IPS-18c (cell line): ENCODE measurements around the gene PLEKHH3.
"Not testable (repeated sequence)": the region's sequence is repeated elsewhere in the genome, so short reads cannot be mapped to it uniquely, and the experiment has no call there.

Experiments used
- H3K4me3 ChIP-seq: 2 replicates; pipeline ENCODE4 v1.7.0; 2013; ENCODE audit warnings: low read depth, mild to moderate bottlenecking, low read length, moderate library complexity; ENCODE audit not compliant: insufficient read depth
- H3K9me3 ChIP-seq: one replicate; pipeline ENCODE4 v1.6.1; 2013; ENCODE audit warnings: mild to moderate bottlenecking, low read length, moderate library complexity; ENCODE audit not compliant: control insufficient read depth, insufficient read depth

Gene PLEKHH3

DNA sequence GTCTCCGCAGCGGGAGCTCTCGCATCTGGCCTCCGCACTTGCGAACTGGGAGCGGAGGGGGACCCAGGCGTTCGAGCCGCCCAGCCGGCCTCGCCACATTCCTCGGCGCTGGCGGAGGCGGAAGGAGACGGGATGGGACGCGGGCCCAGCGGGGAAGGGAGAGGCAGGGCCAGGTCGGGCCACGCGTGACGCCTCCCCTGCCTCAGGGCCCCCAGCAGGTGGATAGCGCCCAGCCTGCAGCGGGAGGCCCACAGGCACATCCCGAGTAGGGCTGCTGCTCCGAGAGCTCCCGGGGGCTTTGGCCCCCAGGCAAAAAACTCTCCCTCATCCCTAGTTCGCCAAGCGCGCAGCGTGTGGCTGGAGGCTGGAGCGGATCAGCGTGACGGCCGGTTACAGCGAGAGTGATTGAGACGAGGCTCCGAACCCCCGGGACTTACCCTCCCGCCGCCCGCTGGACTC is 800 bp downstream of the PLEKHH3 start:
- H3K4me3 ChIP-seq, result peak overlapping the region; percentile 95
- H3K9me3 ChIP-seq, result no peaks in the 10 kb centered on the region

GRCh38 chr17:42675348-42675964 is 1.3 kb downstream of the PLEKHH3 start:
- H3K9me3 ChIP-seq, result no peaks in the 10 kb centered on the region
- H3K4me3 ChIP-seq, result peak overlapping the region; percentile 95

GRCh38 chr17:42674755-42675347 is 1.9 kb downstream of the PLEKHH3 start:
- peak overlapping the region; percentile 95 for H3K4me3 ChIP-seq

GRCh38 chr17:42673885-42674754 is 2.7 kb downstream of the PLEKHH3 start:
- peak overlapping the region; percentile 34 for H3K4me3 ChIP-seq
- no peaks in the 10 kb centered on the region for H3K9me3 ChIP-seq

More at GRCh38 chr17:42674755-42675347, 1.9 kb downstream of the PLEKHH3 start:
- H3K9me3 ChIP-seq, result no peaks in the 10 kb centered on the region

- H3K4me3 ChIP-seq, result peak overlapping the region; percentile 28; the same call in 1 of the 2 replicates
- H3K9me3 ChIP-seq, result no peaks in the 10 kb centered on the region
These were observed 3.4 kb downstream of the PLEKHH3 start for GRCh38 chr17:42673266-42673884.

DNA sequence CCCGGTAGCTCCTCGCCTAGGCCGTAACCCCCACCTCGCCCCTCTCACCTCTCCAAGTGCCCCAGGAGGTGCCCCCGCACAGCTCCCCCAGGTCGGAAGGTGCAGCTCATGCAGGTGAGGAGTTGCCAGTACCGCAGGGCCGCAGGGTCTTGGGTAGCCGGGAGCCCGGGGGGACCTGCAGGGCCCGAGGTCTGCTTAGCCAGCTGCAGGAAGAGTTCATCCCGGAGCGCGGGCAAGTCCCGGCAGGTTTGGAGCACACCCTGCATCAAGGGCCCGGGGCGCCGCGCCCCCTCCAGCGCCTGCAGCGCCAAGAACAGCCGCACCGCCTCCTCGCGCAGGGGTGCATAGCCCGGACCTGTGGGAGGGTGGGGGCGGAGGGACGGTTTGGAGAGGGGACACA is 4.8 kb downstream of the PLEKHH3 start:
- Histone ChIP-seq H3K9me3 (no peaks in the 10 kb centered on the region), H3K4me3 (peak overlapping the region; percentile 46)

- H3K9me3 ChIP-seq, result no peaks in the 10 kb centered on the region
- H3K4me3 ChIP-seq, result peak overlapping the region; percentile 46
These were observed 5.8 kb downstream of the PLEKHH3 start for GRCh38 chr17:42670789-42671657.

GRCh38 chr17:42669977-42670788 is 6.6 kb downstream of the PLEKHH3 start:
- H3K4me3 ChIP-seq, result peak overlapping the region; percentile 55

DNA sequence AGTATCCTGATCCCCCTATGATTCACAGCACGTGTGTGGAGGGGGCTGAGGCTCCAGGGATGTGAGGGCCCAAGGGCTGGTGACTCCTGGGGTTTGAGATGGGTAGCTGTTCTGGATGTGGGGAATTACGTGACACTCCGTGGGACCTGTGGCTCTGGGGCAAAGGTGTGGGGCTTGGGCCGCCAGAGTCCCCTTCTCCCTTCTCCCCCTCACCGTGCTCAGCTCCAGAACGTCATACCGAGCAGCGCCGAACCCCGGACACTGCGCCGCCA is 7.2 kb downstream of the PLEKHH3 start:
- Histone ChIP-seq H3K4me3 (peak overlapping the region; percentile 40), H3K9me3 (no peaks in the 10 kb centered on the region)

More at GRCh38 chr17:42669977-42670788, 6.6 kb downstream of the PLEKHH3 start:
- H3K9me3 ChIP-seq, result no peaks in the 10 kb centered on the region

- Histone ChIP-seq H3K9me3 (no peaks in the 10 kb centered on the region), H3K4me3 (no peak overlapping the region)
These were observed 9.5 kb downstream of the PLEKHH3 start for GRCh38 chr17:42667088-42667951.

DNA sequence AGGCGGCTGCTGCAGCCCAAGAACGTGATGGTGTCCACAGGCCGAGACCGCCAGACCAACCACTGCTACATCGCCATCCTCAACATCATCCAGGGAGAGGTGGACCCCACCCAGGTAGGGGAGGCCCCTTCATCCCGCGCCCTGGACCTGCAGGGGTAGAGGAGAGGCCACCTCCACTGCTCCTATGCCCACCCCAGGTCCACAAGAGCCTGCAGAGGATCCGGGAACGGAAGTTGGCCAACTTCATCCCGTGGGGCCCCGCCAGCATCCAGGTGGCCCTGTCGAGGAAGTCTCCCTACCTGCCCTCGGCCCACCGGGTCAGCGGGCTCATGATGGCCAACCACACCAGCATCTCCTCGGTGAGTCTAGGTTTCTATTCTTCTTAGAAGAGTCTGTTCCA is 10.7 kb downstream of the PLEKHH3 start:
- not testable (repeated sequence) for H3K4me3 ChIP-seq, H3K9me3 ChIP-seq

GRCh38 chr17:42665581-42666001 is 11.2 kb downstream of the PLEKHH3 start:
- Histone ChIP-seq H3K4me3 (no peak overlapping the region), H3K9me3 (no peaks in the 10 kb centered on the region)

- Histone ChIP-seq H3K4me3 (no peak overlapping the region), H3K9me3 (no peaks in the 10 kb centered on the region)
These were observed 16.0 kb downstream of the PLEKHH3 start for GRCh38 chr17:42660692-42661345.

- H3K9me3 ChIP-seq, result not testable (repeated sequence)
- peak overlapping the region; percentile 83; the same call in 1 of the 2 replicates for H3K4me3 ChIP-seq
These were observed 16.9 kb downstream of the PLEKHH3 start for GRCh38 chr17:42659932-42660274.
